HG02571 (cell line): Measurements from ENCODE around the gene CFAP210.

ENCODE experiments used
- ATAC-seq: cut with Tn5 transposase; IDR thresholded peaks from one replicate; pipeline ENCODE4 v1.9.1; 2021; ENCODE audit warnings: mild to moderate bottlenecking, moderate library complexity; ENCODE audit not compliant: unreplicated experiment

The CFAP210 gene

DNA sequence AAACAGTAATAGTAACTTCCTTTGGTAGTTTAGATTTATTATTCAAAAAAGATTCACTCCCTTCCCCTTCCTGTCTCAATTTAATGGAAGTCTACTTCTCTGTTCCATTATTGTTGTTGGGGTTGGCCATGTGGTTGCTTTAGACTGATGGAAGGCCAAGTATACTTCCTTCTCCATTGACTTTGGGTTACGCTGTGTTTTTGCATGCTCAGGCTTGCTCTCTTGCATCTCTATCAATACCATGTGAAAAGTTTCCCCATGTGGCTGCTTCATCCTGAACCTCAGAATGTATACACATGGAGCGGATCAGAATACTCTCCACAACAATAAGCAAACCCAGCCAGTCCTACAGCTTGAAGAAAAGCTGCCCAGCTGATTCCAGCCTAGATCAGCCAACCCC, 20.3 kb downstream of the CFAP210 start:
- no peak for ATAC-seq

DNA sequence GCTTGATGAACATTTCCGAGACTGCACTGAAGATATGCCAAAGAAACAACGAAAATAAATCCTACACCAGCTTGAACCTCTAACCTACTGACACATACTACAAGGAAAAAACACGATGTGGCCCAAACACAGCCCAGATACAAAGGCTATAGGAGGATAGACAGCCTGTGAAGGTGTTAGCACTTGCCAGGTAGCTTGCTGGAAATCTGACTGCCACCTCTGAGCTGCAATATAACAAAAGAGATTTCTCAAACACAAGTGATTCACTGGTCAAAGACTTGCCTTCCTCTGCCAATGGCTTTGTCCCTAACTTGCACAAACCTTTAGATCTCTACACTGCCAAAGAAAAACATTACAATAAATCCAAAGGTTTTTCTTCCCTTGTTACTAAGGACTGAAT, 21.1 kb downstream of the CFAP210 start:
- no peak for ATAC-seq

- no peak for ATAC-seq
Measured at GRCh38 chr2:169672406-169672805, 21.8 kb downstream of the CFAP210 start.

DNA sequence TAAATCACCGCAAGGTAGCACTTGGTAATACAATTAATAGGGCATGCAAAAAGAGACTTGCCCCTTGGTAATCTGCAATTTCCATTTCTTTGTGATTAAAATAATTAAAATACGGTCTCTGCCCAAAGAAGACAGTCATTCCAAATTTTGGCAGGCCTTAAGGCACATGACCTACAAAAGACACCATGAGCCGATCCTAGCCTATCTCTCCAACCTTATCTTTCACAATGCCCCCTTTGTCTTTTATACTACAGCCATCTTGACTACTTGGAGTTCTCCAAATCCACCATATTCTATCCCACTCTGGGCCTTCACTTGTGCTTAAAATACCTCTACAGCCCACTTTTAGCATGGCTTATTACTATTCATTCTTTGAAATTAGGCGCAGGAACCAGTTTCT, 23.3 kb downstream of the CFAP210 start:
- no peak for ATAC-seq

DNA sequence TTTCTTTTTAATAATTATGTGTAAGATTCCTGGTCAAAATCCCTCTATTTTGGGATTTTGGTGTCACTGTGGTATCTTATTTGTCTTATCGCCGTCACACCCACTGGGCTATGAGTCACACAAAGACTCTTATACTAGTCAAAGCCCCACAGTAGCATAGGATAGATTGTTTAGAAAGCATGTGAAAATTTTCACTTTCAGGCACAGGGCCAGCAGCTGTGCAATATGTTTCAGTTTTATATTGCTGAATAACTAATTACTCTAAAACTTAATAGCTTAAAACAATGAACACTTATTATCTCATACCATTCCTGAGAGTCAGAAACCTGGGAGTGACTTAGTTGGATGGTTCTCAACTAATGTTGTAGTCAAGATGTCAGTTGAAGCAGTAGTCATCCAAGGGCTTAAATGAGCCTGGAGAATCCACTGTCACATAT, 24.0 kb downstream of the CFAP210 start:
- ATAC-seq: no peak

GRCh38 chr2:169667583-169667982, 26.6 kb downstream of the CFAP210 start:
- ATAC-seq: no peak

DNA sequence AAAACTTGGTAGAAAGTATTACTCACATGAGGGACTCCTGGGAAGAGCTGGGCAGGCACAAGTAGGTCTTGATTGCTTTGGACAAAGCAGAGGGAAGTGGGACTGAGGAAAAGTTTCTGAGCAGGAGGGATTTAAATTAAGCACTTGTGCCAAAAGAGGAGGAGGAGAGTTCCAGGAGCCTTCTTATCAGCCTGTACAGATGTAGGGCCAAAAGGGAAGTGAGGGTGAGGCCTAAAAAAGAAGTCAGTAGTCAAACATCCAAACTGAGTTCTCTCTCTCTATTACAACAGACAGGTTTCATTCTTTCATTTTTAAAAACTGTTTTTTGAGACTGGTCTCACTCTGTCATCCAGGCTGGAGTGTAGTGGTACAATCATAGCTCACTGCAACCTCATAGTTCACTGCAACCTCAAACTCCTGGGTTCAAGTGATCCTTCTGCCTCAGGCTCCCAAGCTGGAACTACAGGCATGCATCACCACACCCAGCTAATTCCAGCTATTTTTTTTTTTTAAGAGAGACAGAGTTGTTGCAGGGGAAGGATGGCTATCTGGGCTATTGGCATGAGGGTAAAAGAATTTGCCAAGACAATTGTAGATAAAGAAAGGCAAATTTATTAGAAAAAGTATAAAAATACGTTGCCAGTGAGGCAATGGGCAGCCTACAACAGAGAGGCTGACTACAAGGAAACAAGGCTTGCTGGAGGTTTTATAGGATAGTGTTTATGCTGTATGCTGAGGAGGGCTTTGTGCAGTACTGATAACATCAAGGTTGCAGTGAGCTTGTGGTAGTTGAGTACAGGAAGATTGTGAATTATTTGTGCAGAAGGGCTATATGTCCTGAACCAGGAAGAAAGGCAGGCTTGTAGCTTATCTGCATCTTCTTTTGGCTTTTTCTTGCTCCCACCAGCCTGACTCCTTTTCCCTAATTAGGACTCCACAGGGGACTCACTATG, 29.0 kb downstream of the CFAP210 start:
- no peak for ATAC-seq

DNA sequence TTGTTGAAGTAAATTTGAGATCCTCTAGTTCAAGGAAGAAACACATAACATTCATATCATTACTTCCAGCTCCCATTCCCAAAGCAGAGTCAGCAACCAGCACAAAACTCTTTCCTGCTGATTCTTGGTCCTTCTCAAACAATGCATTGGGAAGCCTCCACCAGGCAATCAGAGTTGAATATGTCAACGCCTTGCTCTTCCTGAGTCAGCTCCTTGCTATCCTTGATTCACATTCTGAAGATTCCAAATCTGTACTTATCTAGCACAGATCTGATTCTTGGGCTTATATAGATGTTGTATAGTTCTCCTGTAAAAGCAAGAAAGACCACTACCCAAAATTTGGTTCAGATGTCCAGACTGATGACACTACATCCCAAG, 29.6 kb downstream of the CFAP210 start:
- ATAC-seq: no peak

- ATAC-seq: no peak
Measured at GRCh38 chr2:169663247-169663646, 31.0 kb downstream of the CFAP210 start.

DNA sequence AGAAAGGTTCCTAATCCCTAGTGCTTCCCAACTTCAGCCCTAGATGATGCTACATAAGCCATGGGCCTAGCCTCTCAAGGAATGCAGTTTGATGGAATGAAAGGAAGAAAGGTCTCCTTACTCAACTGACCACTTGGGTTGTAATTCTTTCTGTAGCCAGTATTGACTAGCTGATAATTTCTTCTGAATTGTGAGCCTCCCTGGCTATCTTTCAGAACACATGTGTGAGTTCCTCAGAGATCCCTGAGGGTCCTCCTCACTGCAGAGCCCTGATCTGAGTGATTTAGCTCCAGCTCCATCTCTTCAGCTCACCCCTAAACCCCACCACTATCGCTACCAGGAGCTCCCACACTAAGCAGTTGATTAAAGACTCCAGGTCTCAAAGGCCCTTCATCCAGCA, 31.5 kb downstream of the CFAP210 start:
- ATAC-seq: no peak

DNA sequence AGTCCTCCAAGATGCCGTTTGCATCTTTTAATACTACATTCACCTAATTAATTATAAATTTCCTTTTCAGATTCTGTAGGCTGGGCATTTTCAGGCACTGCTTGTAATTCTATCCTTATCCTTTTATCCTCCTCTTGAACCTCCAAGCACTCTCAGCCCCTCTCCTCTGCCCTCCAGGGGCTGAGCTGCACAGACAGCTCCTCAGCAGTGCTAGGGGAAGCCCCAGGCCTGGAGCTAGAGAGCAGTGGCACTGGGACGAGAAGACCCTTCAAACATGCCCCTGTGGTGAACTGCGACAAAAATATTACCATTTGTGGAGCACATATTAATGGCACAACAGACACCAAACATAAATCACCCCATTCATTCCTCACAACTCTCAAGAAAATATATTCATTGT, 32.9 kb downstream of the CFAP210 start:
- ATAC-seq: no peak

GRCh38 chr2:169659320-169659719, 34.9 kb downstream of the CFAP210 start:
- ATAC-seq: no peak

DNA sequence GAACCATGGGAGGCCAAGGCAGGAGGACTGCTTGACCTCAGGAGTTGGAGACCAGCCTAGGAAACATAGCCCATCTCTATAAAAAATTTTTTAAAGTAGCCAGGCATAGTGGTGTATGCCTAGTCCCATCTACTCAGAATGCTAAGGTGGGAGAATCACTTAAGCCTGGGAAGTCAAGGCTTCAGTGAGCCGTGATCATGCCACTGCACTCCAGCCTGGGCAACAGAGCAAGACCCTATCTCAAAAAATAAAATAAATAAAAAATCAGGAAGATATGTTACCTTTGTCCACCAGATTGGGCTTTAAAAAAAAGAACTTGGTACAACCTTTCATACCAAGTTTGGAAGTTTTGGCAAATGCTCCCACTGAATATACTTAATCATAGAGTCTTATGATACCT, 35.3 kb downstream of the CFAP210 start:
- no peak for ATAC-seq

DNA sequence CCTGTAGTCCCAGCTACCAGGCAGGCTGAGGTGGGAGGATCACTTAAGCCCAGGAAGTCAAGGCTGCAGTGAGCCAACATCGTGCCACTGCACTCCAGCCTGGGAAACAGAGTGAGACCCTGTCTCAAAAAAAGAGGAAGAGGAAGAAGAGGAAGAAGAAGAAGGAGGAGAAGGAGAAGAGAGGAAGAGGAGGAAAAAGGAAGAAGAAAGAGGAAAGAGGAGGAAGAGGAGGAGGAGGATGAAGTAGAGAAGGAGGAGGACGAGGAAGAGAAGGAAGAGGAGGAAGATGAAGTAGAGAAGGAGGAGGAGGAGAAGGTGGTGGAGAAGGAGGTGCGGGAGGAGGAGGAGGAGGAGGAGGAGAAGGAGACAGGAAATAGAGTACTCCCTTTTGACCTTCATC, 38.0 kb downstream of the CFAP210 start:
- no peak for ATAC-seq

GRCh38 chr2:169653636-169654035, 40.6 kb downstream of the CFAP210 start:
- ATAC-seq: no peak

DNA sequence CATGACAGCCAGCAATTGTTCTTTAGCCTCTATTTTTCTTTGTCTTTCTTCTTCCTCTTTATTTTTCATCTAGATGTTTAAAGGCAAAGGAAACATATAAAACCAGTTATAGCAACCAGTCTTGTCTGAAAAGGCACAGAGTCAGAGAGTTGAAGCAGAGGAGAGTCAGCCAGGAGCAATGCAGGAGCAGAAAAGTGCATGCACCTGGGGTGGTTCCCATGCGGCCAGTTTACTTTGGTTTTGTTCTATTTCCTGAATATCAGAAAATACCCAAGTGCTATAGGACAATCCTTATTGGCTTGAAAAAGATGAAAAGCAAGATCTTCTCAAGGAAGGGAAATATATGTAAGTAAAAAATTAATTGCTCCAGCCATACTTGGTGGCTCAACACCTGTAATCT, 44.9 kb downstream of the CFAP210 start:
- no peak for ATAC-seq

- ATAC-seq: no peak
Measured at GRCh38 chr2:169647496-169647895, 46.7 kb downstream of the CFAP210 start.

- ATAC-seq: no peak
Measured at GRCh38 chr2:169644173-169644572, 50.0 kb downstream of the CFAP210 start.

DNA sequence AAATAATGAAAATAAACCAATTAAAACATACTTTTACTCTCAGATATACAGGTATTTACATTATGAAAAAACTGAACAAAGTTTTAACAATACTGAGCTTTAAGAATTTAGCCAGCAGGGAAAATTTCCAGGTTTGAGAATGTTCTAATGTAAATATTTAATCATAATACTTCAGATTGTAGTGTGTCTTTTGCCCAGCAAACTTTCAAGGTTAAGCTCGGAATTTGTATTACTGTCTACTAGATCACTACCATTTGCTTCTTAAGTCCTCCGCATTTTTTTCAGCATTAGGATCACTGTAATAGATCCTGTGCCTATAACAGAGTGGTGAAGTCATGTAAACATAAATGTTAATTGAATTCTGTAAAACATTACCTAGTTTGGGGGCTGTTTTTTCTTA, 52.7 kb downstream of the CFAP210 start:
- no peak for ATAC-seq

DNA sequence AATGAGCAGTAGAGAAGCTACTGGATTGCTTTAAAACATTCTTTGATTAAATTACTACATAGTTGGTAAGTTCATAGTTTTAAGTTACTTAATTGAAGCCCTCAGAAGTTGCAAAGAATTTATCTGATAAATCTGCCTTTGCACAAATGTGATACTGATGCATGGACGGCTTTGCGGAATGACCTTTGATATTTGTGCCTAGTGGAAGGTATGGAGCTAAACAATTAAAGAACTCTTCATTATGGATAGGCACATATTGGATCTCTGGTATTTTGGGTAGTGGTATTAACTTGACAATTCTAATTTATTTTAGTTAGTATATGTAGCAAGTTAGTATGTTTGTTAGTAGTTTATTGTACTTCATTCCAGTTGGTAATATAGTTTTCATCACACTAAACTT, 54.1 kb downstream of the CFAP210 start:
- ATAC-seq: no peak

DNA sequence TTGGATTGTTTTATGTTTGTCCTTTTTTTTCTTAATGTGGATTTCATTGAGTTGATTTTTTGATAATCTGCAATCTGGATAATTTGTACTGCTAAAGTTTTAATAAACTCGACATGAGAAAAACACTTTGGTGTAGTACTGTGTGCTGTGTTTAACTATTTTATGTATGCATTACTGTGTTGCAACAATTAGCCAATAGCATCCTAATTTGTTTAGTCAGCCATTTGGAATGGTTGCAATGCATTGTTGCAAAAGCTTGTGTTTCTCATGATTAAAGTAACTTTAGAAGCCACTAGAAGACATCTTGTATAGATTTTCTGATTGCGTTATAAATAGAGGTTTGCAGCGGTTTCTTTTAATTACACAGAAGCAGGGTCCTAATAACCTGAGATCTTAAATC, 56.6 kb downstream of the CFAP210 start:
- ATAC-seq: no peak

DNA sequence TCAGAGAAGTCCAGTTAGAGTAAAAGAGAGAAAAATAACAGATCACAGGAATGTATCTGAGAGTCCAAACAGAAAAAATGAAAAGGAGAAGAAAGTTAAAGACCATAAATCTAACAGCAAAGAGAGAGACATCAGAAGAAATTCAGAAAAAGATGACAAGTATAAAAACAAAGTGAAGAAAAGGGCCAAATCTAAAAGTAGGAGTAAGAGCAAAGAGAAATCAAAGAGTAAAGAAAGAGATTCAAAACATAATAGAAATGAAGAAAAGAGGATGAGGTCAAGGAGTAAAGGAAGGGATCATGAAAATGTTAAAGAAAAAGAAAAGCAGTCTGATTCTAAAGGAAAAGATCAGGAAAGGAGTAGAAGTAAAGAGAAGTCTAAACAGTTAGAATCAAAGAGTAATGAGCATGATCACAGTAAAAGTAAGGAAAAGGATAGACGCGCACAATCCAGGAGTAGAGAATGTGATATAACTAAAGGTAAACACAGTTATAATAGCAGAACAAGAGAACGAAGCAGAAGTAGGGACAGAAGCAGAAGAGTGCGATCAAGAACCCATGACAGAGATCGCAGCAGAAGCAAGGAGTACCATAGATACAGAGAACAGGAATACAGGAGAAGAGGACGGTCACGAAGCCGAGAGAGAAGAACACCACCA, 57.6 kb downstream of the CFAP210 start:
- no peak for ATAC-seq
